ENCODE measurements around the gene PCDHGC3.

The PCDHGC3 gene

DNA sequence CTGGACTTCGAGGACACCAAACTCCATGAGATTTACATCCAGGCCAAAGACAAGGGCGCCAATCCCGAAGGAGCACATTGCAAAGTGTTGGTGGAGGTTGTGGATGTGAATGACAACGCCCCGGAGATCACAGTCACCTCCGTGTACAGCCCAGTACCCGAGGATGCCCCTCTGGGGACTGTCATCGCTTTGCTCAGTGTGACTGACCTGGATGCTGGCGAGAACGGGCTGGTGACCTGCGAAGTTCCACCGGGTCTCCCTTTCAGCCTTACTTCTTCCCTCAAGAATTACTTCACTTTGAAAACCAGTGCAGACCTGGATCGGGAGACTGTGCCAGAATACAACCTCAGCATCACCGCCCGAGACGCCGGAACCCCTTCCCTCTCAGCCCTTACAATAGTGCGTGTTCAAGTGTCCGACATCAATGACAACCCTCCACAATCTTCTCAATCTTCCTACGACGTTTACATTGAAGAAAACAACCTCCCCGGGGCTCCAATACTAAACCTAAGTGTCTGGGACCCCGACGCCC, 1.3 kb downstream of the PCDHGC3 start:
- peak overlapping the region; percentile 51 for H3K4me3 ChIP-seq (ENCODE audit: control insufficient read depth, low read depth, low read length)
- TF ChIP-seq, protein P1, sequence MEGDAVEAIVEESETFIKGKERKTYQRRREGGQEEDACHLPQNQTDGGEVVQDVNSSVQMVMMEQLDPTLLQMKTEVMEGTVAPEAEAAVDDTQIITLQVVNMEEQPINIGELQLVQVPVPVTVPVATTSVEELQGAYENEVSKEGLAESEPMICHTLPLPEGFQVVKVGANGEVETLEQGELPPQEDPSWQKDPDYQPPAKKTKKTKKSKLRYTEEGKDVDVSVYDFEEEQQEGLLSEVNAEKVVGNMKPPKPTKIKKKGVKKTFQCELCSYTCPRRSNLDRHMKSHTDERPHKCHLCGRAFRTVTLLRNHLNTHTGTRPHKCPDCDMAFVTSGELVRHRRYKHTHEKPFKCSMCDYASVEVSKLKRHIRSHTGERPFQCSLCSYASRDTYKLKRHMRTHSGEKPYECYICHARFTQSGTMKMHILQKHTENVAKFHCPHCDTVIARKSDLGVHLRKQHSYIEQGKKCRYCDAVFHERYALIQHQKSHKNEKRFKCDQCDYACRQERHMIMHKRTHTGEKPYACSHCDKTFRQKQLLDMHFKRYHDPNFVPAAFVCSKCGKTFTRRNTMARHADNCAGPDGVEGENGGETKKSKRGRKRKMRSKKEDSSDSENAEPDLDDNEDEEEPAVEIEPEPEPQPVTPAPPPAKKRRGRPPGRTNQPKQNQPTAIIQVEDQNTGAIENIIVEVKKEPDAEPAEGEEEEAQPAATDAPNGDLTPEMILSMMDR (IDR thresholded peaks at IDR 0.05; ENCODE audit: control insufficient read depth, insufficient read depth, low read depth, low read length, missing control alignments), result no peak

DNA sequence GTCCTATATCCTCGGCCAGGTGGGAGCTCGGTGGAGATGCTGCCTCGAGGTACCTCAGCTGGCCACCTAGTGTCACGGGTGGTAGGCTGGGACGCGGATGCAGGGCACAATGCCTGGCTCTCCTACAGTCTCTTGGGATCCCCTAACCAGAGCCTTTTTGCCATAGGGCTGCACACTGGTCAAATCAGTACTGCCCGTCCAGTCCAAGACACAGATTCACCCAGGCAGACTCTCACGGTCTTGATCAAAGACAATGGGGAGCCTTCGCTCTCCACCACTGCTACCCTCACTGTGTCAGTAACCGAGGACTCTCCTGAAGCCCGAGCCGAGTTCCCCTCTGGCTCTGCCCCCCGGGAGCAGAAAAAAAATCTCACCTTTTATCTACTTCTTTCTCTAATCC, 2.0 kb downstream of the PCDHGC3 start:
- no peak for DNase-seq (ENCODE audit: low read depth)
- TF ChIP-seq, protein P1 (IDR thresholded peaks at IDR 0.05; ENCODE audit: control insufficient read depth, insufficient read depth, low read depth, low read length, missing control alignments), result no peak
- peak overlapping the region; percentile 51 for H3K4me3 ChIP-seq (ENCODE audit: control insufficient read depth, low read depth, low read length)

More for the DNA sequence above, 1.3 kb downstream of the PCDHGC3 start:
- DNase-seq (ENCODE audit: low read depth), result no peak

DNA sequence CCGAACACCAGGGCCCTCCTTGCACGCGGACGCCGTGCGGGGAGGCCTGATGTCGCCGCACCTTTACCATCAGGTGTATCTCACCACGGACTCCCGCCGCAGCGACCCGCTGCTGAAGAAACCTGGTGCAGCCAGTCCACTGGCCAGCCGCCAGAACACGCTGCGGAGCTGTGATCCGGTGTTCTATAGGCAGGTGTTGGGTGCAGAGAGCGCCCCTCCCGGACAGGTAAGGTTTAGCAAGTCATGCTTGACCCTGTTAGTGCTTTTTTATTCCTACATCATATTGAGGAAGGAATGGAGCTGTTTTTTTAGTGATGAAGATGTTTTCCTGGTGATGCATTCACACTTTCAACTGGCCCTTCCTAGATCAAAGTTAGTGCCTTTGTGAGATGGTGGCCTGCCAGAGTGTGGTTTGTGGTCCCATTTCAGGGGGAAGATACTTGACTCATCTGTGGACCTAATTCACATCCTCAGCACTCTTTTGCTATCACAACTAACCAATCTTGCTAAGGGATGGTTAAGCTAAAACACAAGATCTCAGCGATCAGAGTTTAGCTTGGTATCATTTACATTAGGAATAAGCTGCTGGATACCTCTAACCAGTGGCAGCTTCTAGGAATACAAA, 2.7 kb downstream of the PCDHGC3 start:
- DNase-seq (ENCODE audit: low read depth), result no peak
- TF ChIP-seq, protein P1 (IDR thresholded peaks at IDR 0.05; ENCODE audit: control insufficient read depth, insufficient read depth, low read depth, low read length, missing control alignments), result peak; percentile 46
- peak overlapping the region; percentile 51 for H3K4me3 ChIP-seq (ENCODE audit: control insufficient read depth, low read depth, low read length)

DNA sequence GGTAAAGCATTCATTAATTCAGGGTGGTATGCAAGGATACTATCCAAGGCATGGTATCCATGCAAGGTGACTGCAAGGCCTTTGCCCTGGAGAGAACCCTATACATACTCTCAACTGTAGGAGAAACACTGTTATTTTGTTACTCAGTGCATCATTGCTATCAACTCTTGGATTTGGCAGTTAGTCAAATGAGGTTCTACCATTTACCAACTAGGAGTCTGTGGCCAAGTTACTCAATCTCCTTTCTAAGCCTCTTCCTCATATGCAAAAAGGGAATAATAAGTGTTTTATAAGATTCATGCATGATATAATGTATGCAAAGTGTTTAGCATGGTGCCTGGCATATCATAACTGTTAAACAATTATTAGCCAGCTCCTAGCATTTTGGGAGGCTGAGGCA, 4.0 kb downstream of the PCDHGC3 start:
- no peak for DNase-seq (ENCODE audit: low read depth)
- TF ChIP-seq, protein P1 (IDR thresholded peaks at IDR 0.05; ENCODE audit: control insufficient read depth, insufficient read depth, low read depth, low read length, missing control alignments), result no peak
- no peak overlapping the region; the same call in 1 of the 2 replicates for H3K4me3 ChIP-seq (ENCODE audit: control insufficient read depth, low read depth, low read length)

DNA sequence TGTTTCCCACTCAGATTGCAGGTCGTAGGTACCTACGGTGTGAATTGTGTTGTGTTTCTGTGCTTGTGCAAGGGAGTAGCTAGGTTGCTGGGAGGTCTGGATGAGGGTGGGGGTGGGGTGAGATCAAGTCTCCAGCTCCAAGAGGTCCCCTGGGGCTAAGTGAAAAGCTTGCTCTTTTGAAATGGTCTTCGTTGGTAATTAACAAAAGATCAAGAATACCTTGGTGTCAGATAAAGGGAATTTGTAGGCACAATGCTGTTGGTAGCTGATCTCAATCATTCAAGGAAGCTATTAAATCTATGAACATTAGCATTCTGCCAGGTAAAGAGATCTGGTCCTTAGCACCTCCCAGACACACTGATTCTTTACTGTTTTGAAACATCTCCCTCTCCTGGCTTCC, 8.1 kb downstream of the PCDHGC3 start:
- TF ChIP-seq, protein P1 (IDR thresholded peaks at IDR 0.05; ENCODE audit: control insufficient read depth, insufficient read depth, low read depth, low read length, missing control alignments), result no peak
- H3K4me3 ChIP-seq (ENCODE audit: control insufficient read depth, low read depth, low read length), result no peak overlapping the region
- DNase-seq (ENCODE audit: low read depth), result no peak

DNA sequence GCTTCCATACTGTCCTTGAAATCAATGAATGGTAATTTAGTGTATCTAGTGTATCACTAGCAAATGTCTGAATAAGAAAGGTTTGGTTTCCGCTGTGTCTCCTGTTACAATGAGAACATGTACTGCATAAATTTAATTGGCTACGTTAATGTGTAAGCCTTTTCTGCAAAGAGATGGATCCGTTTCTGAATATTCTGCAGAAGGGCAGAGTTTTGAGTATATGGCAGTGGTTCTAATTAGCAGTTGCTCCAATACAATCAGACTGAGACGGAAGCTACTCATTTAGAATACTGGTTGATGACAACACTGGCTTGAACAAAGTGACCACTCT, 8.5 kb downstream of the PCDHGC3 start:
- TF ChIP-seq, protein P1 (IDR thresholded peaks at IDR 0.05; ENCODE audit: control insufficient read depth, insufficient read depth, low read depth, low read length, missing control alignments), result no peak
- no peak overlapping the region for H3K4me3 ChIP-seq (ENCODE audit: control insufficient read depth, low read depth, low read length)
- no peak for DNase-seq (ENCODE audit: low read depth)
